Activated CD4-positive, alpha-beta memory T cell treated with anti-CD3 and anti-CD28 coated beads, Interleukin-2, amount 10 ng/mL, durations not matched to agents 7 days and 5 days (primary cell): ENCODE data around the gene USH2A. TPM values are rescaled to one million over a fixed set of nuclear protein-coding genes. Genes with fewer than 3 reads are reported as not detected.
"Not testable (repeated sequence)": the region's sequence is repeated elsewhere in the genome, so short reads cannot be mapped to it uniquely, and the experiment has no call there.

Experiments
- CTCF ChIA-PET: fragments of 350-600 bp; sonication (Branson Sonifier 250); formaldehyde crosslinking; loops from one replicate; lab custom pipeline; 2021; ENCODE audit warnings: antibody characterized with exemption, inconsistent platforms; lab: Charles Lee
- POLR2A ChIA-PET: fragments of 350-600 bp; sonication (Branson Sonifier 250); formaldehyde crosslinking; loops from one replicate; lab custom pipeline; 2021; ENCODE audit warnings: antibody characterized with exemption; lab: Charles Lee
- DNase-seq: peaks from one replicate; pipeline ENCODE4 v3.0.0-alpha.2; 2020
- H3K27ac Mint-ChIP-seq: one replicate; pipeline ENCODE4 v1.8.0; 2021; ENCODE audit warnings: mild to moderate bottlenecking, mixed read lengths
- H3K27me3 Mint-ChIP-seq: one replicate; pipeline ENCODE4 v1.8.0; 2021; ENCODE audit warnings: mixed read lengths
- H3K36me3 Mint-ChIP-seq: one replicate; pipeline ENCODE4 v1.8.0; 2021; ENCODE audit warnings: low read depth, mixed read lengths
- H3K4me1 Mint-ChIP-seq: one replicate; pipeline ENCODE4 v1.8.0; 2021; ENCODE audit warnings: mixed read lengths
- H3K4me3 Mint-ChIP-seq: one replicate; pipeline ENCODE4 v1.8.0; 2021; ENCODE audit warnings: mild to moderate bottlenecking, mixed read lengths
- H3K9me3 Mint-ChIP-seq: one replicate; pipeline ENCODE4 v1.8.0; 2021; ENCODE audit warnings: mixed read lengths
- total RNA-seq, 2 experiments: library from RNA; stranded (reverse); gene quantifications; one replicate each; pipeline ENCODE4 v1.2.3, GENCODE V29; 2021

The USH2A gene
- total RNA-seq, 2 experiments from 2014 or later = not detected

GRCh38 chr1:216366979-216367378 lies 56.3 kb downstream of the USH2A start:
- no peaks in the 10 kb centered on the region for H3K27me3 Mint-ChIP-seq
- H3K9me3 Mint-ChIP-seq = peaks cover 6% of the 10 kb centered on the region
- H3K4me1 Mint-ChIP-seq = no peaks in the 10 kb centered on the region
- no peak overlapping the region for H3K27ac Mint-ChIP-seq
- H3K4me3 Mint-ChIP-seq = no peak overlapping the region
- no peak for DNase-seq
- H3K36me3 Mint-ChIP-seq = no peaks in the 10 kb centered on the region
- ChIA-PET POLR2A (no interaction called here), CTCF (no interaction called here)

- H3K4me3 Mint-ChIP-seq = no peak overlapping the region
- no peak for DNase-seq
- peaks cover 2% of the 10 kb centered on the region for H3K9me3 Mint-ChIP-seq
- ChIA-PET CTCF (no interaction called here), POLR2A (no interaction called here)
- no peaks in the 10 kb centered on the region for H3K27me3 Mint-ChIP-seq
- no peaks in the 10 kb centered on the region for H3K36me3 Mint-ChIP-seq
- no peak overlapping the region for H3K27ac Mint-ChIP-seq
- no peaks in the 10 kb centered on the region for H3K4me1 Mint-ChIP-seq
These were observed 66.3 kb downstream of the USH2A start for GRCh38 chr1:216356945-216357344.

GRCh38 chr1:216350186-216350585 lies 73.1 kb downstream of the USH2A start:
- Mint-ChIP-seq H3K4me3 (no peak overlapping the region), H3K36me3 (no peaks in the 10 kb centered on the region), H3K27ac (no peak overlapping the region), H3K9me3 (peaks cover 7% of the 10 kb centered on the region), H3K27me3 (no peaks in the 10 kb centered on the region), H3K4me1 (no peaks in the 10 kb centered on the region)
- ChIA-PET CTCF (no interaction called here), POLR2A (no interaction called here)
- no peak for DNase-seq

DNA sequence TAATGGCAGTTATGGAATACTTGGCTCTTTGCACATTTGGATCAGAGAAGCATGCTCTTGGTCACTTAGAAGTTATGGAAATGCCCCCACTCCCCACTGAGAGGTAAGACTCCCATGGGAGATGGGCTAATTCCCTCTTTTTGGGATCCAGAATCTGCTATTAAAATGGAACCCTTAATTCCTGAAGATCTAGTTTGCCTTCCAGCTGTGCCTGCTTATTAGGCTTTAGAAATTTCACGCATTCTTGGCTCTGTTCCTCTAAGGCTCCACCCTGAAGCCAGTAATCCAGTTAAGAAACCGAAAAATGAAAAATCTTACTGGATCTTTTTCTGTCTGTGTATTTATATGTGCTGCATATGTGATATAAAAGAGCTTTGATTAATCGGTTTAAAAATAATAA lies 76.7 kb downstream of the USH2A start:
- Mint-ChIP-seq H3K27ac (no peak overlapping the region), H3K4me1 (no peaks in the 10 kb centered on the region)

GRCh38 chr1:216340542-216340941 lies 82.7 kb downstream of the USH2A start:
- POLR2A ChIA-PET, H3K4me3 Mint-ChIP-seq, H3K27ac Mint-ChIP-seq, H3K36me3 Mint-ChIP-seq, H3K27me3 Mint-ChIP-seq, H3K4me1 Mint-ChIP-seq, CTCF ChIA-PET, H3K9me3 Mint-ChIP-seq, DNase-seq: not testable (repeated sequence)

More for the DNA sequence above, 76.7 kb downstream of the USH2A start:
- Mint-ChIP-seq H3K36me3 (no peaks in the 10 kb centered on the region), H3K9me3 (peaks cover 7% of the 10 kb centered on the region), H3K27me3 (no peaks in the 10 kb centered on the region), H3K4me3 (no peak overlapping the region)
- CTCF ChIA-PET = no interaction called here
- POLR2A ChIA-PET = no interaction called here
- no peak for DNase-seq

DNA sequence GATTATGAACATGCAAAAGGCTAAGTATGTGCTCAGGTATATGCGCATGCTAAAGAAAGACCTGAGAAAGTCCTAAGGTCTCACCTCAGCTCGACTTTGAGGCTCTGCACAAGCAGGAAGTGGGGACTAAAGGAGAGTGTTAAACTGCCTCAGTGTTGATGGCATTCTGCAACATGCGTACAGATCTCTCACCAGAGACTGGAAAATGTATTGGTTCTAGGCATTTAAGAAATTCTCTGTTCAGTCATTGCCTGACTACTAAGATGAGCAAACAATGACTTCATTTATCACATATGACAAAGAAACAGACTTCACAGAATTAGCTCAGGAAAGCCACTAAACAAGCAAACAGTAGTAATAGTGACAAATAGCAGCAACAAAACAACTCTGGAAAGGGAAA lies 90.8 kb downstream of the USH2A start:
- Mint-ChIP-seq H3K4me3 (no peak overlapping the region), H3K9me3 (peaks cover 6% of the 10 kb centered on the region), H3K27ac (no peak overlapping the region), H3K36me3 (no peaks in the 10 kb centered on the region), H3K4me1 (no peaks in the 10 kb centered on the region), H3K27me3 (no peaks in the 10 kb centered on the region)
- POLR2A ChIA-PET = no interaction called here
- CTCF ChIA-PET = no interaction called here
- DNase-seq = no peak

GRCh38 chr1:216332003-216332402 lies 91.2 kb downstream of the USH2A start:
- H3K27me3 Mint-ChIP-seq = no peaks in the 10 kb centered on the region
- no peaks in the 10 kb centered on the region for H3K36me3 Mint-ChIP-seq
- CTCF ChIA-PET = no interaction called here
- no peak for DNase-seq
- H3K27ac Mint-ChIP-seq = no peak overlapping the region
- POLR2A ChIA-PET = no interaction called here
- H3K9me3 Mint-ChIP-seq = peaks cover 6% of the 10 kb centered on the region
- H3K4me1 Mint-ChIP-seq = no peaks in the 10 kb centered on the region
- H3K4me3 Mint-ChIP-seq = no peak overlapping the region

- Mint-ChIP-seq H3K27me3 (no peaks in the 10 kb centered on the region), H3K36me3 (no peaks in the 10 kb centered on the region), H3K27ac (no peak overlapping the region), H3K4me3 (no peak overlapping the region), H3K4me1 (no peaks in the 10 kb centered on the region), H3K9me3 (peaks cover 6% of the 10 kb centered on the region)
- ChIA-PET POLR2A (no interaction called here), CTCF (no interaction called here)
- DNase-seq = no peak
These were observed 92.0 kb downstream of the USH2A start for GRCh38 chr1:216331211-216331610.

DNA sequence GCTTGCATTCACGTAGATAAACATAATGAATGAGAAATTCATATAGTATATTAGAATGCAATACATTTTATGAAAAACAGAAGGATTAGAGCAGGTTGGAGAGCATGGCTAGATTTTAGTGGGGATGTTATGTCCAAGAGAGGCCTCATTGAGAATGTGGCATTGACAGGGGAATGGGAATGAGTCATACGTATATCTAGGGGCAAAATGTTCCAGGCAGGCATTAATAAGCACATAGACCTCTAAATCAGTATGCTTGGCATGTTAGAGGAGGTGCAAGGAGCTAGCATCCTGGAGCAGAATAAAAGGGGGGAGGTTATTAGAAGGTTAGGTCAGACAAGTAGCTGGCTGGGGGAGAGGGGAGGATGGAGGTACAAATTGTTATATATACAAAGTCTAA lies 93.0 kb downstream of the USH2A start:
- ChIA-PET CTCF (no interaction called here), POLR2A (no interaction called here)
- Mint-ChIP-seq H3K4me1 (no peaks in the 10 kb centered on the region), H3K27me3 (no peaks in the 10 kb centered on the region), H3K27ac (no peak overlapping the region), H3K4me3 (no peak overlapping the region), H3K36me3 (no peaks in the 10 kb centered on the region), H3K9me3 (peaks cover 6% of the 10 kb centered on the region)
- no peak for DNase-seq

DNA sequence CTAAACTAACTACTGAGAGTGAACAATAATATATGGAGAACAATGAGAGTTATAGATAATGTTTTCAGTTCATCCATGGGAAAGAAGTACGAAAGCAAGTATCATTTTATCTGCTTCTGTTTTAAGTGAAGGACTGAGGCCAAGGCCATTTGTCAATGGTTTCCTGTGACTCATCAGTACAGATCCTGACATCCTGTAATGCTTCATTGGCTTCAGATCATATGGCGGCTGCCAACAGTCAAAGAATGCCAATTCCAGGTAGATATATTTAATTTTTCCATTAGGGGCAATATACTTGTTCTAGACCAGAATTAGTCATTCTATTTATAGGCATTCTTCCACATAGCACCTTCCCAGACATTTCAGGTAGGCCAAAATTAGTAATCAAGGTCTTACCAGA lies 97.3 kb downstream of the USH2A start:
- Mint-ChIP-seq H3K27ac (no peak overlapping the region), H3K27me3 (no peaks in the 10 kb centered on the region), H3K9me3 (no peaks in the 10 kb centered on the region), H3K4me3 (no peak overlapping the region), H3K36me3 (no peaks in the 10 kb centered on the region), H3K4me1 (no peaks in the 10 kb centered on the region)
- ChIA-PET POLR2A (no interaction called here), CTCF (no interaction called here)
- no peak for DNase-seq

DNA sequence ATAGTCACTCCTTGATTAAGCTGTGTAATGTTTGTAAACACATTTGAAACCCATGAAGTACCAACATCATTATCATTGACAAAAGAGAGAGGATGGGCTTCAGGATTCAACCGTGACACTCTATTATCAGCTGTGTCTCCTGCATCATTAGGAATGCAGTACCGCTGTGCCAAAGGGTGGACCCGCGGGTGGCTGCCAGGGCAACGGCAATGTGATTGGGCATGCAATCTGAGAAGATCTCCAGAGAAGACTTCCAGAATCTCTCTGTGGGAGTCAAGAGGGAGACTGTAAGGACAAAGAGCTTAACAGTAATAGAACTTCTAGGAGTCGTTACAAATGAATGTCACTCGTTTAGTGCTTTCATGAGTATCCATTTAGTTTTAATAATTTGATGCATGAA lies 97.9 kb downstream of the USH2A start:
- no peak for DNase-seq
- H3K4me3 Mint-ChIP-seq = no peak overlapping the region
- H3K27me3 Mint-ChIP-seq = no peaks in the 10 kb centered on the region
- H3K9me3 Mint-ChIP-seq = no peaks in the 10 kb centered on the region
- no peaks in the 10 kb centered on the region for H3K36me3 Mint-ChIP-seq
- CTCF ChIA-PET = no interaction called here
- POLR2A ChIA-PET = no interaction called here
- H3K4me1 Mint-ChIP-seq = no peaks in the 10 kb centered on the region
- H3K27ac Mint-ChIP-seq = no peak overlapping the region

DNA sequence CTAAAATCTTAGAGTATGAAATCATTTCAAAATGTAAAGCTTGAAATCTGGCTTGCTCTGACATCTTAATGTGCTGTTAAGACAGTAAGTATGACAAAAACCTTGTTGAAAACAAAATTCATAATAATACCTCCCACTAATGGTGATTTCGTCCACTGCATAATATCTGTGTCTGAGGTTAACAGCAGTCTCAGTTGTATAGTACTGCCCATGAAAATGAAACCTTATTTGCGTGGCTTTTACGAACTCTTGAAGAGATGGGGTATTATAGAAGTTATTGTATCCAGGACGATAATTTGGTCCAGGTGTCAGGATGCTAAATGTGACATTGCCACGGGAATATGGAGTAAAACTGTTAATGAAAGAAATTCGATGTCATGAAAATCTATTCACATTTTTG lies 99.9 kb downstream of the USH2A start:
- Mint-ChIP-seq H3K4me1 (no peaks in the 10 kb centered on the region), H3K27me3 (no peaks in the 10 kb centered on the region), H3K9me3 (no peaks in the 10 kb centered on the region), H3K36me3 (no peaks in the 10 kb centered on the region), H3K4me3 (no peak overlapping the region), H3K27ac (no peak overlapping the region)
- no peak for DNase-seq
- ChIA-PET POLR2A (no interaction called here), CTCF (no interaction called here)

GRCh38 chr1:216314379-216315095 lies 108.7 kb downstream of the USH2A start:
- no peaks in the 10 kb centered on the region for H3K27me3 Mint-ChIP-seq

DNA sequence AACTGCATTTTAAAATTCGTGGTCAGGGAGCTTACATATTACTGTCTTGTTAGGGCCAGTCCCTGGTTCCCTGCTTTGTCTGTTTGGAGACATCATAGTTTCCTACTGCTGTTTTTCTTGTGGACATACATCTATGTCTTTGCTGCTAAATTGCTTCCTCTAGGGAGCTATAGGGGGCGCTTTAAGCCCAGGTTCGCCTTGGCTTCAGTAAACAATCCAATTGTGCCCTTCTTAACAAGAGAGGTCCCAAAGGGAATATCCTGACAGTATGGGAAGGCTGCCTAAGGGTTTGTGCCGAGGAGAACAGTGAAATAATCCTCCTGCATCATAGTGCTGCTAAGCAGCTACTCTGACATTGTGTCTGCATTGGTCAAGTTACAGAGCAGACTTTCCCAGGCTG lies 112.5 kb downstream of the USH2A start:
- H3K27ac Mint-ChIP-seq = no peak overlapping the region
- ChIA-PET CTCF (no interaction called here), POLR2A (no interaction called here)
- peaks cover 3% of the 10 kb centered on the region for H3K9me3 Mint-ChIP-seq
- no peaks in the 10 kb centered on the region for H3K36me3 Mint-ChIP-seq
- no peak overlapping the region for H3K4me3 Mint-ChIP-seq
- H3K27me3 Mint-ChIP-seq = no peaks in the 10 kb centered on the region
- no peaks in the 10 kb centered on the region for H3K4me1 Mint-ChIP-seq
- no peak for DNase-seq

More at GRCh38 chr1:216314379-216315095, 108.7 kb downstream of the USH2A start:
- H3K27ac Mint-ChIP-seq = no peak overlapping the region
- POLR2A ChIA-PET = no interaction called here
- no peak overlapping the region for H3K4me3 Mint-ChIP-seq
- CTCF ChIA-PET = no interaction called here
- H3K9me3 Mint-ChIP-seq = peaks cover 6% of the 10 kb centered on the region
- H3K36me3 Mint-ChIP-seq = no peaks in the 10 kb centered on the region
- DNase-seq = no peak
- H3K4me1 Mint-ChIP-seq = no peaks in the 10 kb centered on the region
